GM23248 (cell line): Measurements from ENCODE around the gene COG1.

ENCODE experiments used
- EZH2 ChIP-seq: fragments of 200-600 bp; sonication (generic); IDR thresholded peaks from 2 replicates; pipeline ENCODE4 v1.6.1; 2018; ENCODE audit warnings: antibody characterized with exemption, mild to moderate bottlenecking; ENCODE audit not compliant: insufficient read depth, poor library complexity, severe bottlenecking
- EZH2phosphoT487 ChIP-seq: fragments of 200-600 bp; sonication (generic); IDR thresholded peaks from 2 replicates; pipeline ENCODE4 v1.6.1; 2018; ENCODE audit warnings: antibody characterized with exemption, moderate library complexity, mild to moderate bottlenecking, low read depth; ENCODE audit not compliant: insufficient read depth

DNA sequence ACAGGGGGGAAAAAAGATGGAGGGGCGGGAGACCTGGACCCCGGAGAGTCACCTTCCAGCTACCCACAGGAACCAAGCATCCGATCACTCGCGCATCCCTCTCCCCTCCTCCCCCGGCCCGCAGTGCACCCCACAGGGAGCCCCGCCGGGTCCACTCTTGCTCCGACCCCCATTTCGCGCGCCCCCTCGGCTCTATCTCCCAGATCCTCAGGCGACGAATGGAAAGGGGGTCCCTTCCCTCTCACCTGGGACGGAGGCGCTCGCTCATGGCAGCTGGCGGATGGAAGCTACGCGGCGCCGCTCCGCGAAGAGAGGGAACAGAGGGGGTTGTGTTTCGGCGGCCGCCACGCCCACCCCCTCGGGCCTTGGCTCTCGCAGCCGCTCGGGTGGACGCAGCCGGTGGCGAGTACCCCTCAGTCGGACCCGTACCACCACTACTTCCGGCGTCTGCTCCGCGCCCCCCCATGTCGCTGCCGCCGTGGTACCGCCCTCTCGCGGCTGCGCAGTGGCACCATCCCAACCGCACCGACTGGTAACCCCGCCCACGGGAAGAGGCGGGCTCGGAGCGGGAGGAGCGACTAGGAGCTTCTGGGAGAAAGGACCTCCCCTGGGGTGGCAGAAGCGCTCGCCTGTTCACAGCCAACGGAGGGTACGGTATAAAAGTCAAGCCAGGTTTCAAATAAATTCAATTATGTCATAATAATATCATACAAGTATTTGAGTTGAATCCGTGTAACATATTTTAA, 39.2 kb downstream of the COG1 start:
- TF ChIP-seq EZH2phosphoT487, result no peak
- no peak for TF ChIP-seq EZH2
